Stimulated activated naive CD8-positive, alpha-beta T cell treated with anti-CD3 and anti-CD28 coated beads, Interleukin-15, Interleukin-2, amounts not matched to agents 100 ng/mL and 50 ng/mL, for 24 hours (primary cell): ENCODE data around the gene GRHL1.

ENCODE experiments used
- H3K27ac Mint-ChIP-seq: one replicate; pipeline ENCODE4 v1.8.0; 2021; ENCODE audit warnings: mild to moderate bottlenecking, mixed read lengths
- H3K27me3 Mint-ChIP-seq: one replicate; pipeline ENCODE4 v1.8.0; 2021; ENCODE audit warnings: mixed read lengths
- H3K36me3 Mint-ChIP-seq: one replicate; pipeline ENCODE4 v1.8.0; 2021; ENCODE audit warnings: low read depth, mixed read lengths
- H3K4me1 Mint-ChIP-seq: one replicate; pipeline ENCODE4 v1.8.0; 2021; ENCODE audit warnings: low read depth, mixed read lengths
- H3K4me3 Mint-ChIP-seq: one replicate; pipeline ENCODE4 v1.8.0; 2021; ENCODE audit warnings: mild to moderate bottlenecking, mixed read lengths
- H3K9me3 Mint-ChIP-seq: one replicate; pipeline ENCODE4 v1.8.0; 2021; ENCODE audit warnings: mixed read lengths

The GRHL1 gene

DNA sequence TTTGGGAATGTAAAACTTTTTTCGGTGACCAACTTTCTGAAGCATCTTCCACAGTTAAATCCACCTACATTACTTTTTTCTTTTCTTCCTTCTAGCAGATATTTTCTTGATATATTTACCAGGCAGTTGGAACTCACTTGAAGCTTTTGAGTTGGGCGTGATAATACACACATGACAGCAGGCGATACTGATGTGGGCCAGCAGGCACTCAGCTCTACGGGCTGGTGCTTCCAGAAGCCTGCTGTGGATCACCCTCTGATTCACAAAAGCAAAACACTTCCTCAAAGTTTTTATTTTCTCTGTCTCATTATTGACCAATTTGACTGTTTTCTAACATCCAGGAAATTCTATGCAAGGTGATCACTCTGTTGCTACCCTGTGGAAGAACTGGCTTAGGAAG is 22.9 kb downstream of the GRHL1 start:
- Mint-ChIP-seq H3K4me1 (peaks cover 54% of the 10 kb centered on the region), H3K36me3 (peaks cover 4% of the 10 kb centered on the region), H3K27me3 (peaks cover 8% of the 10 kb centered on the region), H3K4me3 (no peak overlapping the region), H3K27ac (no peak overlapping the region), H3K9me3 (no peaks in the 10 kb centered on the region)

DNA sequence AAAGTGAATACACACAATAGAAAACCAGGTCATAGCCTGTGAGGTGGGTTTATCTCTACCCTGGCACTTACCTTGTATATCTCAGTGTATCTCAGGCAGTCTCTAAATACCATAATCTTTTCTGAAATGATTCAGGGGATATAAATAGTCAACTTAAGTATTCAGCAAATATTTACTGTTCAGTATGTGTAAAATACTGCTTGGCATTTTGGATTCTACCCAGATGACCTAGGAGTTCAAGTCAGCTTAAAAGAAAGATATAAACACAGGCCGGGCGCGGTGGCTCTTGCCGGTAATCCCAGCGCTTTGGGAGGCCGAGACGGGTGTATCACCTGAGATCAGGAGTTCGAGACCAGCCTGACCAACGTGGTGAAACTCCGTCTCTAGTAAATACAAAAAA is 23.8 kb downstream of the GRHL1 start:
- no peak overlapping the region for H3K27ac Mint-ChIP-seq
- peaks cover 11% of the 10 kb centered on the region for H3K27me3 Mint-ChIP-seq
- H3K9me3 Mint-ChIP-seq, result no peaks in the 10 kb centered on the region
- H3K36me3 Mint-ChIP-seq, result peaks cover 4% of the 10 kb centered on the region
- H3K4me1 Mint-ChIP-seq, result peaks cover 64% of the 10 kb centered on the region
- H3K4me3 Mint-ChIP-seq, result no peak overlapping the region

DNA sequence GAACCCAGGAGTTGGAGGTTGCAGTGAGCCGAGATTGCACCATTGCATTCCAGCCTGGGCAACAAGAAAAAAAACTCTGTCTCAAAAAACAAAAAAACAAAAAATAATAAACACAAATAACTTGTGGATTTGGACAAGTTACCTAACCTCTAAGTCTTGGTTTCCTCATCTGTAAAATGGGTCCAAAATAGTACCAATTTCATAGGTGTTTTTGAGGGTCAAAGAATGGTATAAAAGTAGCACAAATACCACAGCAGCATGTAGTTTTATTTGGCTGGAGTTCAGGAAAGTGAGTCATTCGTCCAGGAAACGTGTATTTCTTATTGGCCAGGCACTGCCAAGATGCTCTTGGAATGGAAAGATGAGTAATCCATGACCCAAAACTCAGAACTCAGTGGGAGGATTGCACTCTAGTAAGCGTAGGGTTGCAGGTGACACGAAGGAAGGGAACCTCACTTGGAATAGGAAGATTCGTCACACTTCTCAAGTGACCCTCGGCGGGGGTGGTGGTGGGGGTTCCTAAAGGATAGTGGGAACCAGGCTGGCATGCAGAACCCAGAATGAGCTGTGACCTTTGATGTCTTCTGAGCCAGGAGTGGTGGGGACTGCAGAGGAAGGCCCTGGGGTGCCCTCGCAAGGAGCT is 24.4 kb downstream of the GRHL1 start:
- peaks cover 4% of the 10 kb centered on the region for H3K36me3 Mint-ChIP-seq
- peak overlapping the region; percentile 57 for H3K27ac Mint-ChIP-seq
- no peaks in the 10 kb centered on the region for H3K9me3 Mint-ChIP-seq
- peaks cover 17% of the 10 kb centered on the region for H3K27me3 Mint-ChIP-seq
- peaks cover 69% of the 10 kb centered on the region for H3K4me1 Mint-ChIP-seq
- no peak overlapping the region for H3K4me3 Mint-ChIP-seq

DNA sequence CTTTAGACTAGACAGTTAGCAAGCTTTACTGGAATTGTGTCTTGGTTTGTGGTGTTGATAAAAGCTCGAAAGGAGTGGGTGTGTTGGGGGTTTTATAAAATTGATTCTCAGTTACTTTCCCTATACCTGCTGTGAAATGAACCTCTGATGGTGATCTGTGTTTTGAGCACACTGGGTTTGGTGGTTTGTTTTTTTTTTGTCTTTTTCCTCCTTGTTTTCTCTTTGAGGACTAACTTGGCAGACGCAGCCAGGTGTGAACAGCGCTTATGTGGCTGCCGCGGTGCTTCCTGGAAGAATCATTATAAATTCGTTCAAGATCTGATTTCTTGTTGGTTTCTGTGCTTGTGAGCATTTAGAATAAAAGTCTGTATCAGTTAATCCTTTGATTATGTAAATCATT is 28.5 kb downstream of the GRHL1 start:
- peaks cover 49% of the 10 kb centered on the region for H3K4me1 Mint-ChIP-seq
- H3K9me3 Mint-ChIP-seq, result no peaks in the 10 kb centered on the region
- peaks cover 26% of the 10 kb centered on the region for H3K27me3 Mint-ChIP-seq
- peak overlapping the region; percentile 32 for H3K4me3 Mint-ChIP-seq
- H3K36me3 Mint-ChIP-seq, result peaks cover 4% of the 10 kb centered on the region
- H3K27ac Mint-ChIP-seq, result peak overlapping the region; percentile 83

DNA sequence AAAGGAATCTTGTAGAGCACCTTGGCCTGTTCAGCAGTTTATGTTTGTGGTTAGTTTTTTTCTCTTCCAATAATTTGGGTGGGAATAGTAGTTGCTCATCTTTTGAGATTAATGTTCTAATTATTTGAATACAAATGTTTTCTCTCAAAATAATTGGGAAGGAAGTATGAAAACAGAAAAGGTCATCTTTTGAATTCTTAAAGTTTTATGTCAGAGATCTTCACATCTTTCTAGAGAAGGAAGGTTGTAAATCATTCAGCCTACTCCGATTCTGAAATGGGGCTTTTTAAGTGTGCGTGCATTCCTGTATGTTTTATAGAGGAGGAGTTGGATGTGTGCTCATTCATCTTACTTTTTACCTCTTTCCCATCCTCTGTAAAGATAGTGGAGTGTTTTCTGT is 29.0 kb downstream of the GRHL1 start:
- Mint-ChIP-seq H3K4me1 (peaks cover 44% of the 10 kb centered on the region), H3K9me3 (no peaks in the 10 kb centered on the region), H3K27me3 (peaks cover 26% of the 10 kb centered on the region), H3K36me3 (peaks cover 4% of the 10 kb centered on the region), H3K4me3 (no peak overlapping the region), H3K27ac (no peak overlapping the region)

DNA sequence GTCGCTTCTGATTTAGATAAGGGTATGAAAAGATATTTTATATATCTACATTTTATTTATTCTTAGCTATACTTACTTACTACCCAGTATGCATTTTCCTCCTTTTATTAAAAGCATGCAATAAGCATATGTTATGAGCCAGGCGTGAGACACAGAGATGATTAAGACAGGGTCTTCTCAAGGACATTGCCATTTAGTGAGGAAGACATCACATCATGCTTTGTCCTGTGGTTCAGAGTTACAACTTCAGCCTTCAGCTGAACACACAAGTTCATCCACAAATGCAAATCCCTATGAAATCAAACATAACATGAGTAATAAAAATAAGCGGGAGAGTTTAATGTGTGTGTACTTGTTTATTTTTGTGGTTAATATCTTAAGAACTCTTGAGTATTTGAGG is 30.2 kb downstream of the GRHL1 start:
- H3K4me3 Mint-ChIP-seq, result no peak overlapping the region

DNA sequence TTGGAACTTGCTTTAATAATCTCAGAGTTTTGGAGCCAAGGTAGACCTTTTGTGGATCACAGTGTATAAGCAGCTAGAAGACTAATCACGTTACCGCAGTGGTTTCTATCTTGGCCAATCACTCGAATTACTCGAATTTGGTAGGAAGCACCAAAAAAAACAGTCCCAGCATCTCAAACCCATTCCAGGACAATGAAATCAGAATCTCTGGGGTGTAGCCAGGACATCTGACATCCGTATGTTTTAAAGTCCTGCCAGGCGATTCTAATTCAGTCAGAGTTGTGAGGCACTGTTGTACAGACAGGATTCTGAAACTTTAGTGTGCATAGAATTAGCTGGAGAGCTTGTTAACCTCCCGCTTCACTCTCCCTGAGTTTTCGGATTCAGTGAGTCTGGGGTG is 30.8 kb downstream of the GRHL1 start:
- no peak overlapping the region for H3K27ac Mint-ChIP-seq
- H3K4me3 Mint-ChIP-seq, result no peak overlapping the region
- no peaks in the 10 kb centered on the region for H3K9me3 Mint-ChIP-seq
- H3K27me3 Mint-ChIP-seq, result peaks cover 21% of the 10 kb centered on the region
- H3K4me1 Mint-ChIP-seq, result peaks cover 27% of the 10 kb centered on the region
- peaks cover 4% of the 10 kb centered on the region for H3K36me3 Mint-ChIP-seq

More for the DNA sequence above, 30.2 kb downstream of the GRHL1 start:
- Mint-ChIP-seq H3K9me3 (no peaks in the 10 kb centered on the region), H3K4me1 (peaks cover 32% of the 10 kb centered on the region), H3K36me3 (peaks cover 4% of the 10 kb centered on the region), H3K27ac (no peak overlapping the region), H3K27me3 (peaks cover 25% of the 10 kb centered on the region)

DNA sequence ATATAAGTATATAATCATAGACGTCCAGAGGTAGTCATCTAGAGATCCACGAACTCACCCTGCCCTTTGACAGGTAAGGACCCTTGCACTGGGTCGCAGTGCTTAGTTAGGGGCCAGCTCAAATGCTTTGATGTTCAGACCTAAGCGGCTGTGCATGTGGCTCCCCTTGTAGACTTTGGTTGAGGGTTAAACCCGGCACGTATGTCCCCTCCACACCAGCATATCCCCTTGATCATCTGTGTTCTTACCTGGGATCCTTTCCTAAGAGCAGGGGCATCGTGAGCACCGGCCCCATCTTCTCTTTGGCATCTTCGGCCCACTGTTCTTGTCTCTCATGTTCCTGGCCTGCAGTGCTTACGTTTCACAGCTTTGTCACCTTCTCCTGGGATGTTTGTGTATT is 31.4 kb downstream of the GRHL1 start:
- Mint-ChIP-seq H3K27me3 (peaks cover 21% of the 10 kb centered on the region), H3K36me3 (peaks cover 4% of the 10 kb centered on the region), H3K27ac (no peak overlapping the region), H3K4me3 (no peak overlapping the region), H3K9me3 (no peaks in the 10 kb centered on the region), H3K4me1 (peaks cover 26% of the 10 kb centered on the region)

DNA sequence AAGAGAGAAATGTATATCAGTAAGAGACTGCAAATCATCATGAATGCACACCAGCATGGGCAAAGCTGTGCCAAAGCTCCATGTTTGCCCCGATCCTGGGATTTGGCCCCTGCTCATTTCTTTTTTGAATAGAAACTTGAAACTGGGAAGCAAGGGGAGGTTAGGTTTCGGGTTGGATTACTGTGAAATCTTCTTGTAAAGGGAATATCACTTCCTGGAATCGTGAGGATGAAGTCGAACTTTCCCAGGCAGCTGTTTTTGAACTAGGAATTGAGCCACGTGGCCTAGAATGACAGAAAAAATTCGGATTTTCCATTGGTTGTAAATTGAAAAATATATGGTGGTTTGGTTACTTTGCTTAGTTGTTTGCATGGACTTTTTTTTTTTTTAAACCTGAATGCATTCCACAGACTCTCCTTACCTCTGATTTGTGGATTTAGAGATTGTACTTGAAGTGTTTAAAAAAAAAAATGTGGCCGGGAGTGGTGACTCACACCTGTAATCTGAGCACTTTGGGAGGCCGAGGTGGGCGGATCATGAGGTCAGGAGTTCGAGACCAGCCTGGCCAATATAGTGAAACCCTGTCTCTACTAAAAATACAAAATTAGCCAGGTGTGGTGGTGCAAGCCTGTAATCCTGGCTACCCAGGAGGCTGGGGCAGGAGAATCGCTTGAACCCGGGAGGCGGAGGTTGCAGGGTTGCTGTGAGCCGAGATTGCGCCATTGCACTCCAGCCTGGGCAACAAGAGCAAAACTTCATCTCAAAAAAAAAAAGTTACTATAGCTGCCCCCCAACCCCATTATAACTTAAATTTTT is 32.1 kb downstream of the GRHL1 start:
- Mint-ChIP-seq H3K4me3 (no peak overlapping the region), H3K27me3 (peaks cover 17% of the 10 kb centered on the region), H3K27ac (no peak overlapping the region), H3K4me1 (peaks cover 21% of the 10 kb centered on the region), H3K9me3 (no peaks in the 10 kb centered on the region), H3K36me3 (no peaks in the 10 kb centered on the region)

DNA sequence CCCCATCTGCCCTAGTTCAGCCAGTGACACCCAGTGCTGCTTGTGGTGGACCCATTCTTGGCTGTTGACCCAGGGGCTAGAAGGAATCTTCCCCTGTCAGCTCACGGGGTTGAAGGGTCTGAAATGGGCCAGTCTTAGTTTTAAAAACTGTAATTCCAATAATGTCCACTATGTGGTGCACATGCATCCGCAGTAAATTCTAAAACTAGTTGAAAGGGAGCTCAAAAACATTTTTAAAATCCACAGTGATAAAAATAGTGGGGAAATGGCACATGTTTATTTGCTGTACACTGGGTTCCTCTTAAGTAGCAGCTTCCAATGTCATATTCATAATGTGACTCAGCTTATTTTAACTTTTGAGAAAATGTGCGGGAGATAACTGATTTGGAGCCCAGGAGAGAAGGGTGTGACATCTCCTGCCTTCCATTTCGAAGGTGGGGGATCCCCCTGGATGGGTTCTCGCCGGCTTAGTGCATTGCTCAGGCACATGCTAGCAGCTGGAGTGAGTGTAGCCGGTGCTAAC is 32.8 kb downstream of the GRHL1 start:
- Mint-ChIP-seq H3K4me3 (no peak overlapping the region), H3K4me1 (peaks cover 21% of the 10 kb centered on the region), H3K27ac (no peak overlapping the region)

DNA sequence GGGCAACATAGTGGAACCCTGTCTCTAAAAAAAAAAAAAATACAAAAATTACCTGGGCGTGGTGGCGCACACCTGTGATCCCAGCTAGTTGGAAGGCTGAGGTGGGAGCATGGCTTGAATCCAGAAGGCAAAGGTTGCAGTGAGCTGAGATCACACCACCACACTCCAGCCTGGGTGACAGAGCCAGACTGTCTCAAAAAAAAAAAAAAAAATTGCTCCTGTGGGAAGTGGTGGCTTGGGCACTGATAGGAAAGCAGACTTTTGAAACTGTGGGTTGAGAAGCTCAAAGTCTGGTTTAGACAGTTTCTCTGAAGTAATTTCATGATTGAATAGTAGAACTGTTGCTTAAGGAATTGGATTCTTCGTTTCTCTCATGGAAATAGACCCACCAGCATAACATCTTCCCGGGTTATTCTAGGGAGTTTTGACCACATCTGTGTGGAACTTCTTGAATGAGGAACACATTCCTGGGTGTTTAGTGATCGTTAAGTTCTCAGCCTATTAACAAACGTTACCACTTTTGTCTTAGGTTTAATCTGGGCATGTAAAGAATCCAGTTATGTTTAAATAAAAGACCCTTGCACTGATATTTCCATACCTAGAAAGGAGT is 33.5 kb downstream of the GRHL1 start:
- Mint-ChIP-seq H3K27me3 (peaks cover 16% of the 10 kb centered on the region), H3K27ac (no peak overlapping the region), H3K4me3 (no peak overlapping the region), H3K9me3 (no peaks in the 10 kb centered on the region), H3K4me1 (peaks cover 14% of the 10 kb centered on the region), H3K36me3 (no peaks in the 10 kb centered on the region)

More for the DNA sequence above, 32.8 kb downstream of the GRHL1 start:
- Mint-ChIP-seq H3K36me3 (no peaks in the 10 kb centered on the region), H3K9me3 (no peaks in the 10 kb centered on the region), H3K27me3 (peaks cover 17% of the 10 kb centered on the region)

DNA sequence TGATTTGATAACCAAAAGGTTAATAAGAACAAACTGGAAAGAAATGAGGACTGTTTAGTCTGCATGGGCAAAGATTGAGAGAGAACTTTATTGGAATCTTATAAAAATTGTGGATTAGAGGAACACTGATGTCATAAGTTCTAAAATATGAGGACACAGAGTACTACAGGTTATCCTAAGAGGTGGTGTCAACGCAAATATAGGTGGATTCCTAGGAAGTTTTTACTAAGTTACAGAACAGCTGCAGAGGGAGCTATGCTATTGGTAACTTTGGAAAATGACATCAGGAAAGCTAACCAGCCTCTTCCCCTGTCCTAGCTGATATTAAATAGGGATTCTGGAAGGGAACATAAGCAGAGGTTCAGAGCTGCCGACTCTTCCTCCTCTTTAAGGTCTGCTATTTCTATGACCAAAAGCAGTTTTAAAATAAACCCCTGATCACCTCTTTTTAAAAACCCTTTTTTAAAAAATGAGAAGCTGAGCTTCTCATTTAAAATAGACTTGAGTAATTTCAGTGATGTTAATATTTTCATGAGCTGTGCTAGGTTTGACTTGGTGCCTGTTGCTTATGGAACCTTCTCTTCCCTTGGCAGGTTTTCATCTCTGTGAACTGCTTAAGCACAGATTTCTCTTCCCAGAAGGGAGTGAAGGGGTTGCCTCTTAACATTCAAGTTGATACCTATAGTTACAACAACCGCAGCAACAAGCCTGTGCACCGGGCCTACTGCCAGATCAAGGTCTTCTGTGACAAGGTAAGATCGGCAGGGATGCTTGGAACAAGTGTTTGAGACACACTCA is 34.2 kb downstream of the GRHL1 start:
- H3K27me3 Mint-ChIP-seq, result peaks cover 10% of the 10 kb centered on the region
- H3K27ac Mint-ChIP-seq, result no peak overlapping the region
- H3K9me3 Mint-ChIP-seq, result no peaks in the 10 kb centered on the region

DNA sequence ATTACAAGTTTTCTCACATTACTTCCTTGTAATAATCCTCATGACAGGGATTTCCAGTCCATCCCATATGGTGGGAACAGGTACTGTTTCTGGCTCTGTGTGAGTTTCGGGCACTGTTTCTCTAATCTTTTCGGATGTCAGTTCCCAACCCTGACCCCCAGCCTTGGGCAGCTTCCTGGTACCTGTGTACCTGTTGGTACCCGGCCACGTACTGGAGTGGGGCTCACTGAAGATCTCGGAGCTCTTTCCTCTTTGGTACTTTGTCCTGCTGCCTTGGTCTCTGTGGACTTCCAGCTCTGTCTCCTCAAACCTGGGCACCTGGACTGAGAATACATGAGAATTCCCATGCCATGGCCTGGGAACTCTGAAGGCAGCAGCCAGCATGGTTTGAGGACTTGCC is 36.8 kb downstream of the GRHL1 start:
- peaks cover 5% of the 10 kb centered on the region for H3K4me1 Mint-ChIP-seq

More for the DNA sequence above, 34.2 kb downstream of the GRHL1 start:
- H3K36me3 Mint-ChIP-seq, result no peaks in the 10 kb centered on the region
- H3K4me3 Mint-ChIP-seq, result no peak overlapping the region
- H3K4me1 Mint-ChIP-seq, result peaks cover 7% of the 10 kb centered on the region

DNA sequence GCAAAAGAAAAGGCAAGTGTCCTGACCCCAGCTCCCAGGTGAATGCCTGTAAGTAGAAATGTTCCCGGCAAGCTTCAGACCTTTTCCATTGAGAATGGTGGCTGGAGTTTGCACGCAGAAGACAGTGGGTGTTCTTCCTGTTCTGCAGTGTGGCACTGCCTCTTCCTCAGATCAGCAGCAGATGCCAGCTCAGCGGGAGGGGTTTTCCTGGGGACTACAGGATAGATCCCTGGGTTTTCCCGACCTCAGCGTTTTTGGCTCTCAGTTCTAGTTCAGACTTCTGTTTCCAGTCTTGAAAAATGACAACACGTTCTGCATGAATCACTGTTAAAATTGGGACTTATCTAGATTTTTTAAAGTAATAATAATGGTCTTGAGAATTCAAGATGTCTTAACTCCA is 39.2 kb downstream of the GRHL1 start:
- peaks cover 3% of the 10 kb centered on the region for H3K27me3 Mint-ChIP-seq
- no peaks in the 10 kb centered on the region for H3K36me3 Mint-ChIP-seq
- H3K4me1 Mint-ChIP-seq, result peaks cover 6% of the 10 kb centered on the region
- no peak overlapping the region for H3K27ac Mint-ChIP-seq
- no peaks in the 10 kb centered on the region for H3K9me3 Mint-ChIP-seq
- no peak overlapping the region for H3K4me3 Mint-ChIP-seq

More for the DNA sequence above, 36.8 kb downstream of the GRHL1 start:
- Mint-ChIP-seq H3K9me3 (no peaks in the 10 kb centered on the region), H3K27ac (no peak overlapping the region), H3K4me3 (no peak overlapping the region), H3K27me3 (peaks cover 5% of the 10 kb centered on the region), H3K36me3 (no peaks in the 10 kb centered on the region)
